HG02840 (cell line): Measurements from ENCODE around the gene ZNF618.
"Not testable (repeated sequence)": the region's sequence is repeated elsewhere in the genome, so short reads cannot be mapped to it uniquely, and the experiment has no call there.

Experiments
- ATAC-seq: cut with Tn5 transposase; IDR thresholded peaks from one replicate; pipeline ENCODE4 v1.9.1; 2021; ENCODE audit warnings: mild to moderate bottlenecking, moderate library complexity, moderate number of reproducible peaks; ENCODE audit not compliant: unreplicated experiment, low FRiP score

Gene ZNF618

GRCh38 chr9:113984639-113985380 is 108.7 kb downstream of the ZNF618 start:
- ATAC-seq = no peak

GRCh38 chr9:113985968-113986585 is 110.0 kb downstream of the ZNF618 start:
- ATAC-seq = no peak

GRCh38 chr9:113986931-113987330 is 110.8 kb downstream of the ZNF618 start:
- no peak for ATAC-seq

- ATAC-seq = no peak
Observed at GRCh38 chr9:113987526-113987925, 111.4 kb downstream of the ZNF618 start.

- ATAC-seq = no peak
Observed at GRCh38 chr9:113988385-113989016, 112.4 kb downstream of the ZNF618 start.

- ATAC-seq = no peak
Observed at GRCh38 chr9:113989017-113989713, 113.1 kb downstream of the ZNF618 start.

GRCh38 chr9:113989714-113990569 is 113.8 kb downstream of the ZNF618 start:
- no peak for ATAC-seq

- ATAC-seq = no peak
Observed at GRCh38 chr9:113990570-113990907, 114.4 kb downstream of the ZNF618 start.

- ATAC-seq = no peak
Observed at GRCh38 chr9:113990975-113991471, 114.9 kb downstream of the ZNF618 start.

- ATAC-seq = no peak
Observed at GRCh38 chr9:113991714-113992113, 115.6 kb downstream of the ZNF618 start.

GRCh38 chr9:113992276-113992951 is 116.3 kb downstream of the ZNF618 start:
- ATAC-seq = no peak

GRCh38 chr9:113992994-113993393 is 116.9 kb downstream of the ZNF618 start:
- ATAC-seq = no peak

- ATAC-seq = no peak
Observed at GRCh38 chr9:113993838-113994540, 117.9 kb downstream of the ZNF618 start.

- ATAC-seq = no peak
Observed at GRCh38 chr9:113995401-113995800, 119.3 kb downstream of the ZNF618 start.

- ATAC-seq = no peak
Observed at GRCh38 chr9:113995963-113996362, 119.9 kb downstream of the ZNF618 start.

GRCh38 chr9:113996531-113997001 is 120.5 kb downstream of the ZNF618 start:
- ATAC-seq = no peak

GRCh38 chr9:113997064-113997463 is 121.0 kb downstream of the ZNF618 start:
- ATAC-seq = not testable (repeated sequence)

GRCh38 chr9:113997610-113998009 is 121.5 kb downstream of the ZNF618 start:
- ATAC-seq = no peak

GRCh38 chr9:113998114-113998513 is 122.0 kb downstream of the ZNF618 start:
- ATAC-seq = no peak
